ENCODE results near the gene CDH11. TPM values are rescaled to one million over a fixed set of nuclear protein-coding genes. Genes with fewer than 3 reads are reported as not detected.

CDH11 gene
- polyA plus RNA-seq, 1 donor from 2014 or later = 22.9 TPM

DNA sequence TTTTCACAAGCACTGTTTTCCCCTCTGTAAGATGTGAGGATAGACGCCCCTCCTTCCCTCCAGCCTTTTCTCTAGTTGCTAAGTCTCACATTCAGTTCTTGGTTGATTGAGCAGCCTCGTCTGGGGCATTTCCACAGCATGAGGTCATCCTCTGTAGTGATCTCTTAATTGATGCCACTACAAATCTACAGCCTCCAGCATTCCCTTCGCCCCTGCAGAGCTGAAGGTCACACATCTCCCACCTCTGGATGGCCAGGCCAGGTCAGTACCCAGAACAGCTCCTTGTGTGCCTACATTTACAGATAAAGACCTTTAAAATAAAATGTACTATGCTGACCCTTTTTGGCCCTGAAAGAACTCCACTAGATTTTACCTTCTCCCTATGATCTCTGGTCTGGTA is 32.5 kb upstream of the CDH11 start:
- H3F3A ChIP-seq (ENCODE audit: insufficient read depth, low read length, poor library complexity, severe bottlenecking) = no peaks in the 10 kb centered on the region
- TF ChIP-seq MXI1 (conservative IDR thresholded peaks at IDR 0.05; ENCODE audit: poor library complexity, severe bottlenecking) (no peak), EZH2 (IDR thresholded peaks at IDR 0.05; ENCODE audit: borderline replicate concordance, insufficient read depth, low read length, poor library complexity, severe bottlenecking) (no peak), CTCF (IDR thresholded peaks at IDR 0.05; ENCODE audit: poor library complexity, severe bottlenecking) (no peak), EP300 (conservative IDR thresholded peaks at IDR 0.05; ENCODE audit: poor library complexity, severe bottlenecking) (no peak), RAD21 (conservative IDR thresholded peaks at IDR 0.05) (no peak)
- TF ChIP-seq, protein P1, sequence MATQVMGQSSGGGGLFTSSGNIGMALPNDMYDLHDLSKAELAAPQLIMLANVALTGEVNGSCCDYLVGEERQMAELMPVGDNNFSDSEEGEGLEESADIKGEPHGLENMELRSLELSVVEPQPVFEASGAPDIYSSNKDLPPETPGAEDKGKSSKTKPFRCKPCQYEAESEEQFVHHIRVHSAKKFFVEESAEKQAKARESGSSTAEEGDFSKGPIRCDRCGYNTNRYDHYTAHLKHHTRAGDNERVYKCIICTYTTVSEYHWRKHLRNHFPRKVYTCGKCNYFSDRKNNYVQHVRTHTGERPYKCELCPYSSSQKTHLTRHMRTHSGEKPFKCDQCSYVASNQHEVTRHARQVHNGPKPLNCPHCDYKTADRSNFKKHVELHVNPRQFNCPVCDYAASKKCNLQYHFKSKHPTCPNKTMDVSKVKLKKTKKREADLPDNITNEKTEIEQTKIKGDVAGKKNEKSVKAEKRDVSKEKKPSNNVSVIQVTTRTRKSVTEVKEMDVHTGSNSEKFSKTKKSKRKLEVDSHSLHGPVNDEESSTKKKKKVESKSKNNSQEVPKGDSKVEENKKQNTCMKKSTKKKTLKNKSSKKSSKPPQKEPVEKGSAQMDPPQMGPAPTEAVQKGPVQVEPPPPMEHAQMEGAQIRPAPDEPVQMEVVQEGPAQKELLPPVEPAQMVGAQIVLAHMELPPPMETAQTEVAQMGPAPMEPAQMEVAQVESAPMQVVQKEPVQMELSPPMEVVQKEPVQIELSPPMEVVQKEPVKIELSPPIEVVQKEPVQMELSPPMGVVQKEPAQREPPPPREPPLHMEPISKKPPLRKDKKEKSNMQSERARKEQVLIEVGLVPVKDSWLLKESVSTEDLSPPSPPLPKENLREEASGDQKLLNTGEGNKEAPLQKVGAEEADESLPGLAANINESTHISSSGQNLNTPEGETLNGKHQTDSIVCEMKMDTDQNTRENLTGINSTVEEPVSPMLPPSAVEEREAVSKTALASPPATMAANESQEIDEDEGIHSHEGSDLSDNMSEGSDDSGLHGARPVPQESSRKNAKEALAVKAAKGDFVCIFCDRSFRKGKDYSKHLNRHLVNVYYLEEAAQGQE (IDR thresholded peaks at IDR 0.05; ENCODE audit: borderline replicate concordance) = no peak
- H3K9ac ChIP-seq (ENCODE audit: low read length) = no peak overlapping the region
- no peaks in the 10 kb centered on the region for H3K9me2 ChIP-seq (ENCODE audit: insufficient read depth, low read length)
- H3K27me3 ChIP-seq (ENCODE audit: insufficient read depth, low read depth, low read length) = no peaks in the 10 kb centered on the region
- no peak overlapping the region for H3K4me3 ChIP-seq (ENCODE audit: low read length)
- H2AFZ ChIP-seq (ENCODE audit: low read depth, low read length) = no peak overlapping the region
- H3K79me2 ChIP-seq (replicated peaks; ENCODE audit: insufficient read depth, low read length) = no peaks in the 10 kb centered on the region
- no peaks in the 10 kb centered on the region for H4K20me1 ChIP-seq (ENCODE audit: insufficient read depth)
- H3K4me2 ChIP-seq (ENCODE audit: low read length) = no peak overlapping the region
- H3K9me3 ChIP-seq (ENCODE audit: low read length) = no peaks in the 10 kb centered on the region
- no peaks in the 10 kb centered on the region for H3K36me3 ChIP-seq (ENCODE audit: insufficient read depth, low read length)
- H3K27ac ChIP-seq (ENCODE audit: low read length) = no peak overlapping the region

- Histone ChIP-seq H3K9me3 (ENCODE audit: low read length) (no peaks in the 10 kb centered on the region), H3K36me3 (ENCODE audit: insufficient read depth, low read length) (no peaks in the 10 kb centered on the region), H3K27me3 (ENCODE audit: insufficient read depth, low read depth, low read length) (no peaks in the 10 kb centered on the region), H2AFZ (ENCODE audit: low read depth, low read length) (no peak overlapping the region), H3K27ac (ENCODE audit: low read length) (no peak overlapping the region), H3K4me3 (ENCODE audit: low read length) (no peak overlapping the region), H4K20me1 (ENCODE audit: insufficient read depth) (no peaks in the 10 kb centered on the region), H3K4me2 (ENCODE audit: low read length) (no peak overlapping the region), H3K79me2 (replicated peaks; ENCODE audit: insufficient read depth, low read length) (no peaks in the 10 kb centered on the region), H3F3A (ENCODE audit: insufficient read depth, low read length, poor library complexity, severe bottlenecking) (no peaks in the 10 kb centered on the region), H3K9ac (ENCODE audit: low read length) (no peak overlapping the region), H3K9me2 (ENCODE audit: insufficient read depth, low read length) (no peaks in the 10 kb centered on the region)
- TF ChIP-seq RAD21 (conservative IDR thresholded peaks at IDR 0.05) = no peak
- TF ChIP-seq SMC3 (conservative IDR thresholded peaks at IDR 0.05; ENCODE audit: poor library complexity) = no peak
- no peak for TF ChIP-seq POLR2AphosphoS5 (IDR thresholded peaks at IDR 0.05)
- TF ChIP-seq, protein P1 (IDR thresholded peaks at IDR 0.05; ENCODE audit: borderline replicate concordance) = no peak
These were observed 31.7 kb upstream of the CDH11 start for GRCh38 chr16:65153365-65154105.
